ENCODE measurements around the gene KNSTRN.
A peak's percentile ranks its signal among the peaks of the same experiment; 100 is the strongest.

Gene KNSTRN

GRCh38 chr15:40366457-40367370, 15.8 kb upstream of the KNSTRN start:
- no peak for DNase-seq (ENCODE audit: low spot score)

- no peak for DNase-seq (ENCODE audit: low spot score)
Observed at GRCh38 chr15:40367371-40367685, 15.2 kb upstream of the KNSTRN start.

GRCh38 chr15:40367686-40368611, 14.6 kb upstream of the KNSTRN start:
- DNase-seq (ENCODE audit: low spot score): peak; percentile 88

- no peak for DNase-seq (ENCODE audit: low spot score)
Observed at GRCh38 chr15:40368719-40369473, 13.6 kb upstream of the KNSTRN start.

- DNase-seq (ENCODE audit: low spot score): no peak
Observed at GRCh38 chr15:40369474-40369869, 13.0 kb upstream of the KNSTRN start.

- DNase-seq (ENCODE audit: low spot score): no peak
Observed at GRCh38 chr15:40369971-40370370, 12.6 kb upstream of the KNSTRN start.

- DNase-seq (ENCODE audit: low spot score): no peak
Observed at GRCh38 chr15:40372981-40373380, 9.5 kb upstream of the KNSTRN start.

GRCh38 chr15:40377606-40378005, 4.9 kb upstream of the KNSTRN start:
- DNase-seq (ENCODE audit: low spot score): no peak

- no peak for DNase-seq (ENCODE audit: low spot score)
Observed at GRCh38 chr15:40379374-40379773, 3.1 kb upstream of the KNSTRN start.

- no peak for DNase-seq (ENCODE audit: low spot score)
Observed at GRCh38 chr15:40379853-40380252, 2.7 kb upstream of the KNSTRN start.

- DNase-seq (ENCODE audit: low spot score): no peak
Observed at GRCh38 chr15:40380636-40381035, 1.9 kb upstream of the KNSTRN start.

GRCh38 chr15:40381818-40382529, 547 bp upstream of the KNSTRN start:
- no peak for DNase-seq (ENCODE audit: low spot score)

GRCh38 chr15:40386480-40386879, 4.0 kb downstream of the KNSTRN start:
- DNase-seq (ENCODE audit: low spot score): no peak

- peak; percentile 42 for DNase-seq (ENCODE audit: low spot score)
Observed at GRCh38 chr15:40388941-40389823, 6.7 kb downstream of the KNSTRN start.

- DNase-seq (ENCODE audit: low spot score): no peak
Observed at GRCh38 chr15:40389824-40390595, 7.5 kb downstream of the KNSTRN start.

GRCh38 chr15:40392986-40393948, 10.7 kb downstream of the KNSTRN start:
- DNase-seq (ENCODE audit: low spot score): no peak

GRCh38 chr15:40397688-40398412, 15.3 kb downstream of the KNSTRN start:
- no peak for DNase-seq (ENCODE audit: low spot score)

- no peak for DNase-seq (ENCODE audit: low spot score)
Observed at GRCh38 chr15:40398413-40398873, 15.9 kb downstream of the KNSTRN start.
